Fibroblast of lung (primary cell): ENCODE results near the gene SLC34A1.

Source experiments
- CTCF ChIP-seq, 2 donors: IDR thresholded peaks in 1 of 2; conservative IDR thresholded peaks in 1 of 2; 1 replicate in 1 of 2; 2 replicates in 1 of 2; pipeline ENCODE4 v1.5.1; 2011 to 2012; ENCODE audit warnings: low read length in 2 of 2, control low read depth in 1 of 2, inconsistent platforms in 1 of 2, low read depth in 1 of 2, mild to moderate bottlenecking in 1 of 2
- EZH2 ChIP-seq: IDR thresholded peaks from 2 replicates; pipeline ENCODE4 v1.5.1; 2012; ENCODE audit warnings: low read length, control low read depth, mild to moderate bottlenecking; ENCODE audit errors: missing control alignments

DNA sequence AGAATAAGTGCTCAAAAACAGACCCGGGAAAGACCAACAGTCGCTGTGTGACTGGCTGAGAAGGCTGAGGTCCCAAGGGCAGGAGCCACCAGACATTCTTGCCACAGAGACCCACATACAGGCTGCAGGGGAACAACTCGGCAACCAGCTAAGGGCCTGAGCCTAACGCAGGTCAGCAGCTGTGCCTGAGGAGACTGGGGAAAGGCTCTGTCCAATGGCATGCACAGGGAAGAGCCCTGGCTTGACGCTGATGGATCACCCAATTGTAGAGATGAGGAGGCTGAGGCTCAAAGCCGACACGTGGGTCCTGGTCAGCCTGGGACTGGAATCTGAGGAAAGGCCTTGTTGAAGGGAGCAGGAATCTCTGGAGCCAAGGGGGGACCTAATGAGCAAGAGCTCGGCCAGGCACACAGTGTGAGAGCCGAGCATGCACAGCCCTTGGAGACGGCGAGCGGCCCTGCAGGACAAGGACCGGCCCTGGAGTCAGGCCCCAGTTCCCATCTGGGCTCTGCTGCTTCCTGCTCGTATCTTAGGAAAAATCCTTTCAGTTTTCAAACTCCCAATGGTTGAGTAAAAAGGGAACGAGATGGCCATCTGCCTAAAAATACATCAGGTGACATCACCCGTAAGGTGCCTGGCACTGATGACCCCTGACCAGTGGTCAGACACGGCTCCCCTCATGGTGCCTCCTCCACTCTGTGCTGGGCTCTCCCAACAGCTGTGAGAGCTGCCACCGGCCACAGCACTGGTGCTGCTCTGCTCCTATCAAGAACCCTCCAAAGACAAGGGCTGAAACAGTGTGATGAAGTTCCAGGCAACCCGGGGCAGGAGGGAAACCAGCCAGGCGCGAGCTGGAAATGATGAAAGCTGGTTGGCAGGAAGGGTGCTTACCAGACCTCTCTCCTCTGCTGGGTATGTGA is 49.2 kb upstream of the SLC34A1 start:
- TF ChIP-seq CTCF (conservative IDR thresholded peaks at IDR 0.05 in 1 of 2, IDR thresholded peaks at IDR 0.05 in 1 of 2; ENCODE audit: low read depth in 1 of 2, low read length in 2 of 2) (no peak), EZH2 (no peak)
